ENCODE data around the gene PKMYT1.

- TF ChIP-seq EZH2 (IDR thresholded peaks at IDR 0.05; ENCODE audit: insufficient read depth, poor library complexity, severe bottlenecking): no peak
- no peak for TF ChIP-seq EZH2phosphoT487 (IDR thresholded peaks at IDR 0.05; ENCODE audit: insufficient read depth, low read depth)
Observed at GRCh38 chr16:2955779-2956578, 24.3 kb downstream of the PKMYT1 start.
